GM18951 (cell line): ENCODE measurements around the gene MED29.
A peak's percentile ranks its signal among the peaks of the same experiment; 100 is the strongest.

Experiments used
- POLR2A ChIP-seq: IDR thresholded peaks from 4 replicates; pipeline ENCODE4 v1.6.1; 2011; ENCODE audit warnings: mild to moderate bottlenecking; ENCODE audit not compliant: insufficient read length, insufficient read depth; ENCODE audit errors: extremely low read depth
- in situ Hi-C: fragments of 300-500 bp; cut with MboI; formaldehyde crosslinking; loops from one replicate; pipeline ENCODE4 v1.12.0; 2022; ENCODE audit warnings: low sequenced_read_pairs, mixed read lengths, inconsistent platforms; ENCODE audit not compliant: unreplicated experiment

Gene MED29

DNA sequence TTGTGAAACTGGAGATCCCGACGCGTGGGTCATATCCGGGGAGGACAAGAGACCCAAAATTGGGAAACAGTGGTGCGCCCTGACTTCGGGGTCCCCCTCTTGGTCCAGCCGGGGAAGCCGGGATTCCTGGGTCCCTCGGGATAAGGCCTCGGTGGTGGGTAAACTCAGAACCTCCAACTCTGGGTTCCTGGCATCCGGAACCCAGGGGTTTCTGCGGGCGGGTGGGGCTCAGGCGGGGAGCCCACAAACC lies 16.2 kb downstream of the MED29 start:
- in situ Hi-C loops, result no loop called here
- no peak for TF ChIP-seq POLR2A

DNA sequence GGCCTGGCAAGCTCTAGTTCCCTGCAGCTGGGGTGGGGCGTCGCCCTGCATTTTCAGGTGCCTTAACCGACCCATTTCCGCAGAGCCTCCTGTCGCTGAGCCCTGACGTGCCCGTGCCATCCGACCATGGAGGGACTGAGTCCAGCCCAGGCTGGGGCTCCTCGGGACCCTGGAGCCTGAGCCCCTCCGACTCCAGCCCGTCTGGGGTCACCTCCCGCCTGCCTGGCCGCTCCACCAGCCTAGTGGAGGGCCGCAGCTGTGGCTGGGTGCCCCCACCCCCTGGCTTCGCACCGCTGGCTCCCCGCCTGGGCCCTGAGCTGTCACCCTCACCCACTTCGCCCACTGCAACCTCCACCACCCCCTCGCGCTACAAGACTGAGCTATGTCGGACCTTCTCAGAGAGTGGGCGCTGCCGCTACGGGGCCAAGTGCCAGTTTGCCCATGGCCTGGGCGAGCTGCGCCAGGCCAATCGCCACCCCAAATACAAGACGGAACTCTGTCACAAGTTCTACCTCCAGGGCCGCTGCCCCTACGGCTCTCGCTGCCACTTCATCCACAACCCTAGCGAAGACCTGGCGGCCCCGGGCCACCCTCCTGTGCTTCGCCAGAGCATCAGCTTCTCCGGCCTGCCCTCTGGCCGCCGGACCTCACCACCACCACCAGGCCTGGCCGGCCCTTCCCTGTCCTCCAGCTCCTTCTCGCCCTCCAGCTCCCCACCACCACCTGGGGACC lies 16.6 kb downstream of the MED29 start:
- TF ChIP-seq POLR2A, result peak; percentile 38
- in situ Hi-C loops, result no loop called here

DNA sequence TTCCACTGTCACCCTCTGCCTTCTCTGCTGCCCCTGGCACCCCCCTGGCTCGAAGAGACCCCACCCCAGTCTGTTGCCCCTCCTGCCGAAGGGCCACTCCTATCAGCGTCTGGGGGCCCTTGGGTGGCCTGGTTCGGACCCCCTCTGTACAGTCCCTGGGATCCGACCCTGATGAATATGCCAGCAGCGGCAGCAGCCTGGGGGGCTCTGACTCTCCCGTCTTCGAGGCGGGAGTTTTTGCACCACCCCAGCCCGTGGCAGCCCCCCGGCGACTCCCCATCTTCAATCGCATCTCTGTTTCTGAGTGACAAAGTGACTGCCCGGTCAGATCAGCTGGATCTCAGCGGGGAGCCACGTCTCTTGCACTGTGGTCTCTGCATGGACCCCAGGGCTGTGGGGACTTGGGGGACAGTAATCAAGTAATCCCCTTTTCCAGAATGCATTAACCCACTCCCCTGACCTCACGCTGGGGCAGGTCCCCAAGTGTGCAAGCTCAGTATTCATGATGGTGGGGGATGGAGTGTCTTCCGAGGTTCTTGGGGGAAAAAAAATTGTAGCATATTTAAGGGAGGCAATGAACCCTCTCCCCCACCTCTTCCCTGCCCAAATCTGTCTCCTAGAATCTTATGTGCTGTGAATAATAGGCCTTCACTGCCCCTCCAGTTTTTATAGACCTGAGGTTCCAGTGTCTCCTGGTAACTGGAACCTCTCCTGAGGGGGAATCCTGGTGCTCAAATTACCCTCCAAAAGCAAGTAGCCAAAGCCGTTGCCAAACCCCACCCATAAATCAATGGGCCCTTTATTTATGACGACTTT lies 17.4 kb downstream of the MED29 start:
- in situ Hi-C loops, result no loop called here
- TF ChIP-seq POLR2A, result peak; percentile 54

- in situ Hi-C loops, result no loop called here
- TF ChIP-seq POLR2A, result peak; percentile 68
Observed at GRCh38 chr19:39409208-39410016, 18.2 kb downstream of the MED29 start.

- peak; percentile 52 for TF ChIP-seq POLR2A
- in situ Hi-C loops, result no loop called here
Observed at GRCh38 chr19:39410017-39410830, 19.0 kb downstream of the MED29 start.

DNA sequence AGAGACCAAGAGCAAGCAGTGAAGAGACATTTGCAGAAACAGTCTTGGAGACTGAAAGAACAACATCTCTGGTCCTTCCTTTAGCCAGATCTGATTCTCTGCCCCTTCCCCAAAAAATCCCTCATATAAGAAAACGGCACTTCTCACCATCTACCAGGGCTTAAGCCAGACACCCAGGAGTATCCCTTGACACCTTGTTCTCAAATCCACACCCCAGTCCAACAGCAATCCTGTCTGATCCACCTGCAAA lies 19.6 kb downstream of the MED29 start:
- no peak for TF ChIP-seq POLR2A
- in situ Hi-C loops, result no loop called here

DNA sequence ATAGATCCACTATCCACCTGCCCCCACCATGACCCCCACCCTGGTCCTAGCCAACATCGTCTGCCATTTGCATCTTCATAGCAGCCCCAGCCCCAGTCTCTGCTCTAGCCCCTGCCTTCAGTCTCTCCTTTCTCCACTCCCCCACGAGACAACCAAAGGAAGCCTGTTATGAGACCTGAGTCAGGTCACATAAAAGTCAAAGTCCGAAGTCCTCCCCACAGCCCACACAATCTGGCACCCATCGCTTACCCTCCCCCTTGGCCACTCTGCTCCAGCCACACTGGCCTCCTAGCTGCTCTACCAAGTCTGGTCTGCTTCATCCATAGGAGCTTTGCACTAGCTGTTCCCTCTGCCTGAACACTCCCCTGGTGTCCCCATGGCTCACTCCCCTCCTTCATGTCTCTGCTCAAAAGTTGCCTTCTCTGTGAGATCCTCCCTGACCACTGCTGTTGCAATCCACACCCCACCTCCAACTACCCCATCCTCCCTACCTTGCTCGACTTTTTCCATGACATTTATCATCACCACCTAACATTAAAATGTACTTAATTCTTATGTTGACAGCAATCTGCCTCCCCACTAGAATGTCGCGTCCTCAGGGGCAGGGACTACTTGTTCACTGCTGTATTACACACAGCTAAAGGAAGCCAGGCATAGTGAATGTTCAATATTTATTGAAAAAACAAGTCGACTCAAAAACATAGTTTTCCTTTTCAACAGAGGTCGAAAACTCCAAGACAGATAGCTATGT lies 20.1 kb downstream of the MED29 start:
- TF ChIP-seq POLR2A, result peak; percentile 40
- in situ Hi-C loops, result no loop called here

GRCh38 chr19:39411832-39412099 lies 20.6 kb downstream of the MED29 start:
- no peak for TF ChIP-seq POLR2A
- in situ Hi-C loops, result no loop called here

GRCh38 chr19:39412100-39412866 lies 21.1 kb downstream of the MED29 start, which contains the start of gene PLEKHG2:
Gene PLEKHG2, plus strand, starts transcription at chr19:39412669. Its CDS starts 1,418 bp downstream, at chr19:39414087.
- in situ Hi-C loops, result no loop called here
- peak; percentile 85 for TF ChIP-seq POLR2A

- in situ Hi-C loops, result no loop called here
- TF ChIP-seq POLR2A, result no peak
Observed at GRCh38 chr19:39412867-39413271, 21.7 kb downstream of the MED29 start.

- in situ Hi-C loops, result no loop called here
- TF ChIP-seq POLR2A, result peak; percentile 23
Observed at GRCh38 chr19:39413272-39413910, 22.2 kb downstream of the MED29 start.
